WERI-Rb-1 (cell line): Measurements from ENCODE around the gene LIN7B.

Experiments
- DNase-seq: peaks from one replicate; pipeline ENCODE4 v3.0.0-alpha.2; 2020
- H3K27ac ChIP-seq: fragments of 250-450 bp; sonication (Bioruptor Pico); 2 replicates; pipeline ENCODE4 v1.5.1; 2020; ENCODE audit warnings: mild to moderate bottlenecking, moderate library complexity
- H3K27me3 ChIP-seq: fragments of 250-450 bp; sonication (Bioruptor Pico); 2 replicates; pipeline ENCODE4 v1.5.1; 2021; ENCODE audit warnings: mild to moderate bottlenecking, low read depth, moderate library complexity; ENCODE audit not compliant: insufficient read depth, severe bottlenecking
- H3K36me3 ChIP-seq: fragments of 250-450 bp; sonication (Bioruptor Pico); 2 replicates; pipeline ENCODE4 v1.5.1; 2020; ENCODE audit warnings: mild to moderate bottlenecking, moderate library complexity
- H3K4me3 ChIP-seq: 2 replicates; pipeline ENCODE4 v1.5.1; 2011; ENCODE audit warnings: low read depth, mild to moderate bottlenecking, control low read depth, low read length
- H3K9me3 ChIP-seq: fragments of 250-450 bp; sonication (Bioruptor Pico); 2 replicates; pipeline ENCODE4 v1.5.1; 2021; ENCODE audit warnings: mild to moderate bottlenecking, moderate library complexity; ENCODE audit not compliant: severe bottlenecking
- CTCF ChIP-seq: IDR thresholded peaks from 2 replicates; pipeline ENCODE4 v1.5.1; 2011; ENCODE audit warnings: low read depth, mild to moderate bottlenecking, control low read depth, inconsistent platforms, low read length

LIN7B gene

DNA sequence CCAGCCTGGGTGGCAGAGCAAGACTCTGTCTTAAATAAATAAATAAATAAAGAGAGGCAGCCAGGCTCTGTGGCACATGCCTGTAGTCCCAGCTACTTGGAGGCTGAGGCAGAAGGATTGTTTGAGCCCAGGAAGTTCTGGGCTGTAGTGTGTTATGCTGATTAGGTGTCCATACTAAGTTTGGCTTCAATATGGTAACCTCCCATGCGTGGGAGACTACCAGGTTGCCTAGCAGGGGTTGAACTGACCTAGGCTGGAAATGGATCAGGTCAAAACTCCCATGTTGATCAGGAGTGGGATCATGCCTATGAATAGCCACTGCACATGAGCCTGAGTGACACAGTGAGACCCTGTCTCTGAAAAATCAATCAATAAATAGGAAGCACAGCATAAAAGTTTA, 32.9 kb upstream of the LIN7B start:
- no peak for DNase-seq
- Histone ChIP-seq H3K27ac (no peak overlapping the region), H3K27me3 (no peaks in the 10 kb centered on the region), H3K4me3 (no peak overlapping the region), H3K36me3 (peaks cover 10% of the 10 kb centered on the region), H3K9me3 (peaks cover 3% of the 10 kb centered on the region)
- TF ChIP-seq CTCF = no peak

DNA sequence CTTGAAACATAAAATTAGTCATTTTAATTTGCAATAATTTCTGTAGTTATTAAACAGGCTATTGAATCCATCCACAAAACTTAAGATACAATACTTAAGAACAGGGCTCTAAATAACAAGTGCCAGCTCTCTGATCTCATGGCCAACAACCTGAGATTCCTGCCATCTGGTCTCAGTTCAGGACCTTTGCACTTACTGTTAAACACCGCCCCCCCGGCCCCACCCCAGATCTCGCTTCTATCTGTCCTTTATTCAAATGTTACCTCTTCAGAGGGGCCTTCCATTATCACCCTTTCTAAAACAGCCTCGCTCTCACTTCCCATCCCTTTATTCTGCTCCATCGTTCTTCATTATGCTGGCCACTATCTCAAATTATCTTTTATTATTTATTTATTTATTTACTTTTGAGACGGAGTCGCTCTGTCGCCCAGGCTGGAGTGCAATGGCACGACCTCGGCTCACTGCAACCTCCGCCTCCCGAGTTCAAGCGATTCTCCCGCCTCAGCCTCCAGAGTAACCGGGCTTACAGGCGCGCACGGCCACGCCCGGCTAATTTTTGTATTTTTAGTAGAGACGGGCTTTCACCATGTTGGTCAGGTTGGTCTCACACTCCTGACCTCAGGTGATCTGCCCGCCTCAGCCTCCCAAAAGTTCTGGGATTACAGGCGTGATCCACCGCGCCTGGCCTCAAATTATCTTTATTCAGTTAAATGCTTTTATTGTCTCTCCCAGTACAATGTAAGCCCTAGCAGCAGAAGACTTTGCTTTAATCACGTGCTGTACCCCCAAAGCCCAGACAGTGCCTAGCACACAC, 29.8 kb upstream of the LIN7B start:
- no peak for DNase-seq
- H3K36me3 ChIP-seq = peaks cover 39% of the 10 kb centered on the region
- H3K27me3 ChIP-seq = no peaks in the 10 kb centered on the region
- H3K27ac ChIP-seq = peak overlapping the region; percentile 96
- peak overlapping the region; percentile 35 for H3K4me3 ChIP-seq
- no peak for TF ChIP-seq CTCF
- H3K9me3 ChIP-seq = peaks cover 3% of the 10 kb centered on the region

- H3K4me3 ChIP-seq = peak within 1 kb of the TSS; percentile 99
- no peak for TF ChIP-seq CTCF
- H3K27ac ChIP-seq = peak within 1 kb of the TSS; percentile 96
- no peaks in the 10 kb centered on the region for H3K27me3 ChIP-seq
- H3K36me3 ChIP-seq = peaks cover 45% of the 10 kb centered on the region
- DNase-seq = peak; percentile 99
- H3K9me3 ChIP-seq = peaks cover 3% of the 10 kb centered on the region
These were observed 28.9 kb upstream of the LIN7B start, which contains the start of gene SNRNP70 for GRCh38 chr19:49085020-49085867. TSS of gene SNRNP70 (plus strand) at chr19:49085451. CDS start at chr19:49086415, 964 bp downstream.

GRCh38 chr19:49085868-49086232, 28.3 kb upstream of the LIN7B start:
- no peak for TF ChIP-seq CTCF
- Histone ChIP-seq H3K4me3 (peak overlapping the region; percentile 99), H3K36me3 (peaks cover 51% of the 10 kb centered on the region), H3K9me3 (peaks cover 3% of the 10 kb centered on the region), H3K27me3 (no peaks in the 10 kb centered on the region), H3K27ac (peak overlapping the region; percentile 96)
- DNase-seq = no peak

- peaks cover 56% of the 10 kb centered on the region for H3K36me3 ChIP-seq
- H3K27me3 ChIP-seq = no peaks in the 10 kb centered on the region
- peak overlapping the region; percentile 96 for H3K27ac ChIP-seq
- H3K4me3 ChIP-seq = peak overlapping the region; percentile 99
- no peak for TF ChIP-seq CTCF
- no peak for DNase-seq
- H3K9me3 ChIP-seq = peaks cover 3% of the 10 kb centered on the region
These were observed 27.9 kb upstream of the LIN7B start for GRCh38 chr19:49086296-49086695.
